Activated CD8-positive, alpha-beta memory T cell treated with anti-CD3 and anti-CD28 coated beads, Interleukin-2, amount 10 ng/mL, durations not matched to agents 7 days and 5 days (primary cell): ENCODE results near the gene PHF12. TPM values are rescaled to one million over a fixed set of nuclear protein-coding genes. Genes with fewer than 3 reads are reported as not detected.
A peak's percentile ranks its signal among the peaks of the same experiment; 100 is the strongest.
"Not testable (repeated sequence)": the region's sequence is repeated elsewhere in the genome, so short reads cannot be mapped to it uniquely, and the experiment has no call there.

Source experiments
- ATAC-seq: fragments of 150-1000 bp; cut with Tn5 transposase; one replicate; pipeline ENCODE4 v1.10.0; 2021; ENCODE audit warnings: moderate library complexity
- CTCF ChIA-PET: fragments of 350-600 bp; sonication (Branson Sonifier 250); formaldehyde crosslinking; loops from one replicate; lab custom pipeline; 2021; ENCODE audit warnings: antibody characterized with exemption; lab: Charles Lee
- DNase-seq: peaks from one replicate; pipeline ENCODE4 v3.0.0-alpha.2; 2020
- H3K27ac Mint-ChIP-seq: one replicate; pipeline ENCODE4 v1.8.0; 2021; ENCODE audit warnings: mild to moderate bottlenecking, mixed read lengths
- H3K27me3 Mint-ChIP-seq: one replicate; pipeline ENCODE4 v1.8.0; 2021; ENCODE audit warnings: mixed read lengths
- H3K36me3 Mint-ChIP-seq: one replicate; pipeline ENCODE4 v1.8.0; 2021; ENCODE audit warnings: mild to moderate bottlenecking, mixed read lengths
- H3K4me1 Mint-ChIP-seq: one replicate; pipeline ENCODE4 v1.8.0; 2021; ENCODE audit warnings: mixed read lengths
- H3K4me3 Mint-ChIP-seq: one replicate; pipeline ENCODE4 v1.8.0; 2021; ENCODE audit warnings: mild to moderate bottlenecking, moderate library complexity, mixed read lengths
- H3K9me3 Mint-ChIP-seq: one replicate; pipeline ENCODE4 v1.8.0; 2022; ENCODE audit warnings: low read depth, mixed read lengths
- total RNA-seq, 2 experiments: library from RNA; stranded (reverse); gene quantifications; one replicate each; pipeline ENCODE4 v1.2.3, GENCODE V29; 2021

PHF12 gene
- total RNA-seq, 2 experiments from 2014 or later: 79.5 to 85.8 TPM

DNA sequence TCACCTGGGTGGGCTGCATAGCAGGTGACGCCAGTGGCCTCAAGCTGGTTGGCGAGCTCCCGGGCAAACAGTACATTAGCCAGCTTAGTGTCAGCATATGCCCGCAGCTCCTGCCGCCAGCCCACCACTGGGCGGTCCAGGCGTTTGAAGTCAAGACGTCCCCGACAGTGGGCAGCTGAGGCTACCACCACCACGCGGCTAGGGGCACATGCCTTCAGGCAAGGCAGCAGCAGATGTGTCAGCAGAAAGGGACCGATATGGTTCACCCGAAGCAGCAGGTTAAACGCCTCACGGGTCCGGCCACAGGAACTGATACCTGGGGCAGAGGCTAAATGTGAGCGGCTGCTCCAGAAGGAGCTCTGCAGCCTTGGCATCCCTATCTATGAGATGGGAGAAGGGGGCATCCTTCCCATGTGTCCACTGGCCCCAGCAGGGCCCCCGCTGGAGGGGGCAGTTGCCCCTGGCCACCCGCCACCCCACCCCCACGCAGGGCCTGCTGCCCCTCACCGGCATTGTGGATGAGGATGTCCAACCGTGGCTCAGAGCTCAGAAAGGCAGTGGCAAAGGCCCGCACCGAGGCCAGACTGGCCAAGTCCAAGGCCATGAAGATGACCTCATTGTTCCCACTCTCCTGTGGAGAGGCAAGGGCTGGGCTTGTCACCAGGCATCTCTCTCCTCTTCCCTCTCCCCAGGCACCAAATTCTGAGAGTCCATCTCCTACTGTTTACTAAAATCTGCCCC lies 50.2 kb downstream of the PHF12 start:
- H3K4me1 Mint-ChIP-seq: peaks cover 51% of the 10 kb centered on the region

GRCh38 chr17:28899212-28899815 lies 52.0 kb downstream of the PHF12 start:
- Mint-ChIP-seq H3K9me3 (no peaks in the 10 kb centered on the region), H3K36me3 (peaks cover 26% of the 10 kb centered on the region), H3K27ac (peak overlapping the region; percentile 31), H3K4me3 (no peak overlapping the region), H3K27me3 (no peaks in the 10 kb centered on the region), H3K4me1 (peaks cover 57% of the 10 kb centered on the region)
- DNase-seq: no peak
- ATAC-seq: no peak
- CTCF ChIA-PET: interaction anchor here (0.7 to 7.8 kb wide), 9 partner anchors 9 to 172 kb away, joined by 3 to 68 read pairs (median 7); partner anchors contain the start of genes NEK8, PHF12 and TLCD1

More for the DNA sequence above, 50.2 kb downstream of the PHF12 start:
- DNase-seq (no peak), ATAC-seq (no peak)
- peaks cover 23% of the 10 kb centered on the region for H3K36me3 Mint-ChIP-seq
- H3K4me3 Mint-ChIP-seq: peak overlapping the region; percentile 89
- H3K9me3 Mint-ChIP-seq: no peaks in the 10 kb centered on the region
- CTCF ChIA-PET: interaction anchor here (1.1 to 7.8 kb wide), 14 partner anchors 7 to 239 kb away, joined by 3 to 68 read pairs (median 14); partner anchors contain the start of genes FAM222B and TLCD1
- H3K27ac Mint-ChIP-seq: no peak overlapping the region
- H3K27me3 Mint-ChIP-seq: no peaks in the 10 kb centered on the region

DNA sequence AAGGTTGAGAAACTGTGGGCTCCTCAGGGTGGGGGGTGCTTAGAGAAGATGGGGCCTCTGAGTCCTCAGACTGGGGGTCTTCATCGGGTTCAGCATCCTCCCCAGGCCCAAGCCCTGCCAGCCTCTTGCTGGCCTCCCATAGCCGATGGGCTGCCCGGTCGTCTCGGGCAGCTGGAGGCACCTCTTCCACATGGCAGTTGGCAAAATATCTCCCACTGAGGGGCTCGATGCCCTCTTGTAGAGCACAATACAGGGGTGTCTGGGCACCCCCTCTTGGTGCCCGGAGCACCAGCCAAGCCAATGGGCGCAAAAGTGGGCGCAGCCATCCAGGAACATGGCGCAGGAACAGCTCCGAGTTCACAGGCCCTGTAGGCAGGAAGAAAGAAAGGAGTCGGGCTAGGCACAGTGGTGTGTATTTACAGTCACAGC lies 52.8 kb downstream of the PHF12 start:
- ATAC-seq: no peak
- H3K36me3 Mint-ChIP-seq: peaks cover 28% of the 10 kb centered on the region
- H3K9me3 Mint-ChIP-seq: no peaks in the 10 kb centered on the region
- DNase-seq: no peak
- H3K27ac Mint-ChIP-seq: peak overlapping the region; percentile 46
- peaks cover 58% of the 10 kb centered on the region for H3K4me1 Mint-ChIP-seq
- no peaks in the 10 kb centered on the region for H3K27me3 Mint-ChIP-seq
- CTCF ChIA-PET: interaction anchor here (1.1 to 7.8 kb wide), 12 partner anchors 10 to 219 kb away, joined by 3 to 68 read pairs (median 10); partner anchors contain the start of genes FAM222B, NEK8, PHF12 and TLCD1
- peak overlapping the region; percentile 10 for H3K4me3 Mint-ChIP-seq

GRCh38 chr17:28897769-28898526 lies 53.4 kb downstream of the PHF12 start:
- DNase-seq (peak; percentile 67), ATAC-seq (no peak)
- Mint-ChIP-seq H3K4me1 (peaks cover 59% of the 10 kb centered on the region), H3K4me3 (peak overlapping the region; percentile 91), H3K9me3 (no peaks in the 10 kb centered on the region), H3K36me3 (peaks cover 32% of the 10 kb centered on the region), H3K27me3 (no peaks in the 10 kb centered on the region), H3K27ac (peak overlapping the region; percentile 93)
- CTCF ChIA-PET: interaction anchor here (0.8 to 7.8 kb wide), 18 partner anchors 10 to 219 kb away, joined by 3 to 68 read pairs (median 6); partner anchors contain the start of genes FAM222B, NEK8, PHF12 and TLCD1

- Mint-ChIP-seq H3K36me3 (peaks cover 33% of the 10 kb centered on the region), H3K9me3 (no peaks in the 10 kb centered on the region), H3K27me3 (no peaks in the 10 kb centered on the region), H3K4me3 (peak within 1 kb of the TSS; percentile 91), H3K4me1 (peaks cover 63% of the 10 kb centered on the region), H3K27ac (peak within 1 kb of the TSS; percentile 93)
- CTCF ChIA-PET: interaction anchor here (0.7 to 7.8 kb wide), 17 partner anchors 11 to 220 kb away, joined by 3 to 68 read pairs (median 5); partner anchors contain the start of genes FAM222B, NEK8, PHF12 and TLCD1
- DNase-seq (peak; percentile 78), ATAC-seq (peak; percentile 69)
These were observed 54.2 kb downstream of the PHF12 start, which contains the start of gene FLOT2 for GRCh38 chr17:28896884-28897768. TSS of gene FLOT2 (minus strand) at chr17:28897733. CDS start at chr17:28897574, 159 bp downstream.

DNA sequence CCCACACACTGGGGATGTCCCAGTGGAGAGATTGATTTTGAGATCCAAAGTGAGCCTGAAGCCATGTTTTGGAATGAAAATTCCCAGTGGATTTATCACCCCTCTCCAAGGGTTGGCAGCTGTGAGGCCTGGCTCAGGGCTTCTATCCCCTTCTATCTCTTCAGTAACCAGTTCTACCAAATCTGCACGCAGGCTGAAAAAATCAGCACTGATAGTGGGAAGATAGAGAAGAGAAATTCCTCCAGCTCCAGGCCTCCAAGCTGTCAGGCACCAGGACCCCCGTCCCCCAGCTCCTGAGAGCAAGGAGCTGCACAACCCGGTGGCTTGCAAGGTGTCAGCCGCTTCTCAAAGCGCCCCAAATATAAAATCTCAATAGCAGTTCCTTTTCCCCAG lies 54.8 kb downstream of the PHF12 start:
- H3K27me3 Mint-ChIP-seq: no peaks in the 10 kb centered on the region
- CTCF ChIA-PET: interaction anchor here (0.7 to 4.6 kb wide), 10 partner anchors 12 to 221 kb away, joined by 3 to 37 read pairs (median 6); partner anchors contain the start of genes FAM222B, NEK8 and TLCD1
- ATAC-seq: no peak
- H3K27ac Mint-ChIP-seq: peak overlapping the region; percentile 93
- peak overlapping the region; percentile 91 for H3K4me3 Mint-ChIP-seq
- H3K36me3 Mint-ChIP-seq: peaks cover 32% of the 10 kb centered on the region
- no peaks in the 10 kb centered on the region for H3K9me3 Mint-ChIP-seq
- peaks cover 63% of the 10 kb centered on the region for H3K4me1 Mint-ChIP-seq
- DNase-seq: no peak

DNA sequence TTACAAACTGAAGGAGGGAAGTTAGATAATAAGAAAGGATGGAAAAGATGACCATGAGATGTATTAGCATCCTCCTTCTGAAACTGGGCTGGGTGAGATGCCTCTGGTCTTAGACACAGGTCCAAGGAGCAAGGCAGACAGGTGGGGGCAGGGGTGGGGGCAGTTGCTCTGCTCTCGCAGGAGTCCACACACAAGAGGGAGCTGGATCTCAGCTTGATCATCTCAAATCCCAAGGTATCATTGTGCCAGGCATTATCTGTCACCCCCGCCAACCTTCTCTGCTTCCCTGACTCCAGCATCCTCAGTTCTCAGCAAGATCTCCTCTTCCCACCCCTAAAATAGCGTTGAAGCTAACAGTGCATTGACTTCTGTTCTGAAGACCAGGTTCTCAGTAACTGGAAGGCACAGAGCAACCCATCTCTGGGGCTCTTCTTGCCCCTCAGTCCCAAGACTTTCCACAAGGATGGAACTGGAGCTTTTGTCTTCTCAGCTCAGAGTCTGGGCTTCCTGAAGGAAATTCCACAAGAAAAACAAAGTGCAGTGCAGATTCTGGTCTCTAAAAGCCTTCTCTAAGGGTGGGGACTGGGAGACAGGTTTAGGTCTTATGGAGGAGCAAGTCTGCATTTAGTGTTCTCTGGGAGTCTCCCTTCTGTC lies 55.4 kb downstream of the PHF12 start:
- Mint-ChIP-seq H3K27ac (peak overlapping the region; percentile 93), H3K4me1 (peaks cover 66% of the 10 kb centered on the region), H3K9me3 (no peaks in the 10 kb centered on the region), H3K4me3 (peak overlapping the region; percentile 91), H3K27me3 (no peaks in the 10 kb centered on the region), H3K36me3 (peaks cover 35% of the 10 kb centered on the region)
- no peak for DNase-seq
- CTCF ChIA-PET: interaction anchor here (0.8 to 4.6 kb wide), 9 partner anchors 12 to 168 kb away, joined by 3 to 37 read pairs (median 4); partner anchors contain the start of genes FAM222B, NEK8 and TLCD1
- no peak for ATAC-seq

GRCh38 chr17:28893248-28894183 lies 57.8 kb downstream of the PHF12 start:
- CTCF ChIA-PET: interaction anchor here (0.7 to 2.8 kb wide), 16 partner anchors 10 to 167 kb away, joined by 3 to 28 read pairs (median 4); partner anchors contain the start of genes DHRS13 and TLCD1
- not testable (repeated sequence) for DNase-seq, H3K27me3 Mint-ChIP-seq, H3K9me3 Mint-ChIP-seq
- peak overlapping the region; percentile 100 for H3K27ac Mint-ChIP-seq
- peaks cover 23% of the 10 kb centered on the region for H3K36me3 Mint-ChIP-seq
- peak; percentile 21 for ATAC-seq
- H3K4me1 Mint-ChIP-seq: peaks cover 63% of the 10 kb centered on the region
- peak overlapping the region; percentile 70 for H3K4me3 Mint-ChIP-seq

DNA sequence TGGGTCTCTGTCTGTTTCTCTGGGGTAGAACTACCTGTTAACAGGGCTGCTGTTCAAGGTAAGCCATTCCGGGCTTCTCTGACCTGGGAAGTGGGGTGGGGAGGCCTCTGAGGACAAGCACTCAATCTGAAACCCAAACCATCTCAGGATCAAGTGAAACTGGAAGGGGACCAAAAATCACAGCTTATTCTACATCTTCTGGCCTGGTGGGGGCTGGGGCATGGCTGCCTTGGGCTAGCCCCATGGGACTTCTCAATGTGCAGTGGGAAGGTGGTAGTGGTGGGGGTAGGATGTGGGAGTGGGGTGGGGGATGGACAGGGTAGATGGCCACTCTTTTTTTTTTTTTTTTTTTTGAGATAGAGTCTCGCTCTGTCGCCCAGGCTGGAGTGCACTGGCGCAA lies 59.3 kb downstream of the PHF12 start:
- Mint-ChIP-seq H3K27me3 (no peaks in the 10 kb centered on the region), H3K9me3 (no peaks in the 10 kb centered on the region), H3K4me3 (no peak overlapping the region), H3K4me1 (peaks cover 56% of the 10 kb centered on the region), H3K27ac (peak overlapping the region; percentile 68), H3K36me3 (peaks cover 23% of the 10 kb centered on the region)
- ATAC-seq (no peak), DNase-seq (no peak)
- CTCF ChIA-PET: interaction anchor here (0.8 to 2.0 kb wide), 5 partner anchors 21 to 402 kb away, joined by 3 to 20 read pairs (median 5); partner anchors contain the start of genes FAM222B and TLCD1

GRCh38 chr17:28891201-28891600 lies 60.1 kb downstream of the PHF12 start:
- ATAC-seq (no peak), DNase-seq (no peak)
- H3K27ac Mint-ChIP-seq: peak overlapping the region; percentile 68
- CTCF ChIA-PET: interaction anchor here (0.9 to 2.8 kb wide), 4 partner anchors 10 to 165 kb away, joined by 3 to 11 read pairs (median 6); no protein-coding TSS in a partner anchor
- H3K4me1 Mint-ChIP-seq: peaks cover 52% of the 10 kb centered on the region
- no peaks in the 10 kb centered on the region for H3K27me3 Mint-ChIP-seq
- H3K4me3 Mint-ChIP-seq: no peak overlapping the region
- H3K36me3 Mint-ChIP-seq: peaks cover 23% of the 10 kb centered on the region
- no peaks in the 10 kb centered on the region for H3K9me3 Mint-ChIP-seq
